Activated CD4-positive, alpha-beta T cell treated with anti-CD3 and anti-CD28 coated beads for 36 hours (primary cell): ENCODE data around the gene MTX1. TPM values are rescaled to one million over a fixed set of nuclear protein-coding genes. Genes with fewer than 3 reads are reported as not detected.

Source experiments
- ATAC-seq: fragments of 200-7000 bp; cut with Tn5 transposase; one replicate; pipeline ENCODE4 v1.10.0; 2021; ENCODE audit warnings: mild to moderate bottlenecking, moderate library complexity
- CTCF ChIA-PET: fragments of 350-600 bp; sonication (Branson Sonifier 250); formaldehyde crosslinking; loops from one replicate; lab custom pipeline; 2021; ENCODE audit warnings: antibody characterized with exemption; lab: Charles Lee
- POLR2A ChIA-PET: fragments of 350-600 bp; sonication (Branson Sonifier 250); formaldehyde crosslinking; loops from one replicate; lab custom pipeline; 2021; ENCODE audit warnings: antibody characterized with exemption, inconsistent platforms; lab: Charles Lee
- DNase-seq: peaks from one replicate; pipeline ENCODE4 v3.0.0-alpha.2; 2020
- H3K27ac Mint-ChIP-seq: one replicate; pipeline ENCODE4 v1.8.0; 2021; ENCODE audit warnings: mixed read lengths
- H3K27me3 Mint-ChIP-seq: one replicate; pipeline ENCODE4 v1.8.0; 2021; ENCODE audit warnings: mixed read lengths
- H3K36me3 Mint-ChIP-seq: one replicate; pipeline ENCODE4 v1.8.0; 2021; ENCODE audit warnings: low read depth, mixed read lengths
- H3K4me1 Mint-ChIP-seq: one replicate; pipeline ENCODE4 v1.8.0; 2021; ENCODE audit warnings: mixed read lengths
- H3K4me3 Mint-ChIP-seq: one replicate; pipeline ENCODE4 v1.8.0; 2021; ENCODE audit warnings: mild to moderate bottlenecking, moderate library complexity, mixed read lengths
- H3K9me3 Mint-ChIP-seq: one replicate; pipeline ENCODE4 v1.8.0; 2021; ENCODE audit warnings: low read depth, mixed read lengths
- intact Hi-C, 2 experiments: fragments of 100-400 bp; cut with DNase I in 1 of 2; cut with micrococcal nuclease in 1 of 2; formaldehyde crosslinking; loops; one replicate each; pipeline versions ENCODE4 v1.14.2 to v1.15.1; 2022 to 2024; cut with DNase I, micrococcal nuclease
- total RNA-seq, 2 experiments: library from RNA; stranded (reverse); gene quantifications; one replicate each; pipeline ENCODE4 v1.2.3, GENCODE V29; 2021

The MTX1 gene
- total RNA-seq, 2 experiments from 2014 or later = 52.8 to 52.9 TPM

DNA sequence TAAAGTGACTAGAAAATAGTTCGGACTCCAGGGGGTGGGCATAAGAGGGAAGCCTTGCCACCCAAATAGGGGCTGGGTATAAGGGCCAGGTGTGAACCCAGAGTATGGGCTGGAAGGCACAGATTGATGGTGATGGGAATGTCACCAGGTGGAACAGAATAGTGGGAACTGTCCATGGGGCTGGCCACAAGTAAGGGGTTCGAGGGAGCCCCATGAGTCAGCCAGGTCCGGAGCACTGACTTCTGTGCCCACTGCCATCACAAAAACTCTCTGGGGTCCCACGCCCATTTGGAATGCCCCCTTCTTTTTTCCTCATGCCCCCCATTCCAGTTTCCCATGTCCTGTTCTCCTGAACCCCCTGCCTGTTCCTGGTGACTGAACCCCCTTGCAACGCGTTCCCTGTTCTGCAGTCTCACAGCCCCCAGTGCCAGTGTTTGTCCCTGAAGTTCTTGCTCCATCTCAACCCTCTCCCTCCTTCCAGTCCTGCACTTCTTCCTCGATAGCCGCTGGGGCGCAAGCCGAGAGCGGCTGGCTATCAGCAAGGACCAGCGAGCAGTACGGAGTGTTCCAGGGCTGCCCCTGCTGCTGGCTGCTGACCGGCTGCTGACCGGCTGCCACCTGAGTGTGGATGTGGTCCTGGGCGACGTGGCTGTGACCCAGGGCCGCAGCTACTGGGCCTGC is 27.0 kb upstream of the MTX1 start:
- H3K36me3 Mint-ChIP-seq = peaks cover 21% of the 10 kb centered on the region
- H3K4me1 Mint-ChIP-seq = peaks cover 6% of the 10 kb centered on the region
- H3K4me3 Mint-ChIP-seq = no peak overlapping the region
- ChIA-PET POLR2A (no interaction called here), CTCF (no interaction called here)
- DNase-seq (no peak), ATAC-seq (no peak)
- no peak overlapping the region for H3K27ac Mint-ChIP-seq
- no peaks in the 10 kb centered on the region for H3K9me3 Mint-ChIP-seq
- no peaks in the 10 kb centered on the region for H3K27me3 Mint-ChIP-seq
- intact Hi-C loops = no loop called here

DNA sequence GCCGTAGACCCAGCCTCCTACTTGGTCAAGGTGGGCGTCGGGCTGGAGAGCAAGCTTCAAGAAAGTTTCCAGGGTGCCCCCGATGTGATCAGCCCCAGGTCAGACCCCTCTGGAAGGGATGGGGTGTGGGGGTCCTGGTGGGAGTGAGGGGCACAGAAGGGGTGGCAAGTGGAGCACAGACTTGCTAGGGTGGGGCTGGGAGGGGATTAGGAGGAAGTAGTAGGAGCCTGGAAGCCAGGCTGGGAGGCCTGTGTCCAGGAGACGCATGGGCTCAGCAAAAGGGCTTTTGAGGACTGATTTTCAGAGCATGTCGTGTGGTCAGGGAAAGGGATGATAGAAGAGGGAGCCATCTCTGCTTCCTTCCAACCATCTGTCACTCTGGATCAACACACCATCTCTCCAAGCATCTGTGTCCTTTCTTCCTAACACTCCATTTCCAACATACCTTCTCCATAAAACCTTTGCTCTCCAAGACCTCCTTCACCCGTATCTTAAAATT is 26.4 kb upstream of the MTX1 start:
- no peak overlapping the region for H3K27ac Mint-ChIP-seq
- ChIA-PET CTCF (no interaction called here), POLR2A (no interaction called here)
- H3K4me3 Mint-ChIP-seq = no peak overlapping the region
- peaks cover under 1% of the 10 kb centered on the region for H3K4me1 Mint-ChIP-seq
- no peak for ATAC-seq
- peaks cover 16% of the 10 kb centered on the region for H3K36me3 Mint-ChIP-seq
- intact Hi-C loops = no loop called here
- H3K9me3 Mint-ChIP-seq = no peaks in the 10 kb centered on the region
- DNase-seq = no peak
- H3K27me3 Mint-ChIP-seq = no peaks in the 10 kb centered on the region

DNA sequence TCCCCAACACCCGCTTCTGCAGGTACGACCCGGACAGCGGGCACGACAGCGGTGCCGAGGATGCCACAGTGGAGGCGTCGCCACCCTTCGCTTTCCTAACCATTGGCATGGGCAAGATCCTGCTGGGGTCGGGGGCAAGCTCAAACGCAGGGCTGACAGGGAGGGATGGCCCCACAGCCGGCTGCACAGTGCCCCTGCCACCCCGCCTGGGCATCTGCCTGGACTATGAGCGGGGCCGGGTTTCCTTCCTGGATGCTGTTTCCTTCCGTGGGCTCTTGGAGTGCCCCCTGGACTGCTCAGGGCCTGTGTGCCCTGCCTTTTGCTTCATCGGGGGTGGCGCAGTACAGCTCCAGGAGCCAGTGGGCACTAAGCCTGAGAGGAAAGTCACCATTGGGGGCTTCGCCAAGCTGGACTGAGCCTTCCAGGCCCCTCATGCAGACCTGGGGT is 24.7 kb upstream of the MTX1 start:
- Mint-ChIP-seq H3K9me3 (no peaks in the 10 kb centered on the region), H3K4me3 (no peak overlapping the region), H3K36me3 (peaks cover 13% of the 10 kb centered on the region), H3K27me3 (no peaks in the 10 kb centered on the region), H3K4me1 (peaks cover 3% of the 10 kb centered on the region), H3K27ac (no peak overlapping the region)
- POLR2A ChIA-PET = interaction anchor here (0.7 kb wide), 1 partner anchor 375 kb away, joined by 3 read pairs; no protein-coding TSS in a partner anchor
- DNase-seq (no peak), ATAC-seq (no peak)
- intact Hi-C loops = no loop called here
- CTCF ChIA-PET = interaction anchor here (0.9 kb wide), 1 partner anchor 11 kb away, joined by 3 read pairs; the partner anchor contains the start of gene KRTCAP2

DNA sequence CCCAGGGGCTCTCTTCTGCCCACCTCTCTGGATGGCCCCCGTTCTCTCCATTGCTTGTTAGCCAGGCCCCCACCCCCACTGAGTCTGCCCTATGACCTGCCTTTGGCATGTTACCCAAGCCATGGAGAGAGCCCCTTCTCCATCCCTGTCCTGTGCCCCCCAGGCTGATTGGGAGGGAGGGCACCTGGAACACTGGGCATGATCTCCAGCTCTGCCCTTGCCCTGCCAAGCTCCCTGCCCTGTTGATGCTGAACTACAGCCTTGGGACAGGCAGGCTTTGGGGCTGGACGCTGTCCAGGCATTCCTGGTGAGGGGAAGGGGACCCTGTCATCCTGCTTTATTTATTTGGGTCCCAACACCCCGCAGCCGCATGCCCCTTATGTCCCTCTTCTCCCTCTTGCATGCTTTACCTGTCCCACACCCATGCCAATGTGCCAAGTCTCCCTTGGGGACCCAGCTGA is 24.1 kb upstream of the MTX1 start:
- no peak overlapping the region for H3K27ac Mint-ChIP-seq
- no peaks in the 10 kb centered on the region for H3K9me3 Mint-ChIP-seq
- POLR2A ChIA-PET = interaction anchor here (0.7 kb wide), 1 partner anchor 375 kb away, joined by 3 read pairs; no protein-coding TSS in a partner anchor
- peaks cover 7% of the 10 kb centered on the region for H3K36me3 Mint-ChIP-seq
- DNase-seq = no peak
- H3K4me3 Mint-ChIP-seq = no peak overlapping the region
- no peak for ATAC-seq
- CTCF ChIA-PET = interaction anchor here (0.9 kb wide), 1 partner anchor 11 kb away, joined by 3 read pairs; the partner anchor contains the start of gene KRTCAP2
- intact Hi-C loops = no loop called here
- peaks cover 3% of the 10 kb centered on the region for H3K4me1 Mint-ChIP-seq
- no peaks in the 10 kb centered on the region for H3K27me3 Mint-ChIP-seq

DNA sequence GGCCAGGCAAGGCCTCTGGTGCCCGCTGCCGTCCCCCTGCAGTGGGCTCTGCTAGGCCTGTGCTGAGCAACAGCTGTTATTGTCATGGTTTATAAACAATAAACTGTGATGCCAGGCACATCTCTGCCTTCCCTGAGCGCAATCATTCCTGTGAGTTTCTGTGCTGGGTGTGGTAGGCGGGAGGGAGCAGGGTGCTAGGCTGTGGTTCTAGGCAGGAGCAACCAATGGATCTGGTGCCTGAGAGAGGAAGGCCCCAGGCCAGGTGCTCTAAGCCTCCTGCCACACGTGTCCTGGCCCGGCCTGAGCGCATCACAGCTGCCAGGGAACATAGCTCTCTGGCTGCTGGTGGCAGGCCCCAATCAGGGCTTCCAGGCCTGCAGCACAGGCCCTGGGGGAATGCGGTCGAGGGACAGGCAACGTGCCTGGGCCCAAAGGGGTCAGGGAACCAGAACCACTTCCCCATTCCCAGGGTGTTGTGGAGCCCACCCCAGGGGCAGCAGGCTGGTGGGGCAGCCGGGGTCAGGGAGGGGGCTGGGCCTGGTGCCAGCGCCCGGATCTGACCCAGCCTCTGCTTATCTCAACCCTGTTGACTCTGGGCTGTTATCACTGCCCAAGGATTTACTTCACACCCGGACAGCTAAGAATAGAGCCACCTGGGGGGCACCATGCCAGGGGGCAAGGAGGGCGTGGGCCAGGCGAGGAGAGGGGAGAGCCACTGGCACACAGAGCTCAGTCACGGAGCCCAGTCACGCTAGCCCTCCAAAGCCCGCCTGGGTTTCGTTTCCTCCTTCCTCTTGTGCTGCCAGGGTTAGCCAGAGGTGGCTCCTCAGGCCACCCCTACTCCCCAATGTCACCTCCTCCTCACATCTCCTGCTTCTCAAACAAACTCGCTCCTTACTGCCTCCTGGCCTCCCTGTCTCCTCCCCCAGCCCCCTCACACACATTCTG is 23.4 kb upstream of the MTX1 start:
- no peak for DNase-seq
- ChIA-PET CTCF (interaction anchor here (0.7 to 1.4 kb wide), 2 partner anchors 9 to 12 kb away, joined by 3 to 7 read pairs; partner anchors contain the start of gene KRTCAP2), POLR2A (no interaction called here)
- H3K27me3 Mint-ChIP-seq = no peaks in the 10 kb centered on the region
- H3K27ac Mint-ChIP-seq = no peak overlapping the region
- no peak for ATAC-seq
- intact Hi-C loops = no loop called here
- peaks cover 3% of the 10 kb centered on the region for H3K36me3 Mint-ChIP-seq
- no peaks in the 10 kb centered on the region for H3K9me3 Mint-ChIP-seq
- no peak overlapping the region for H3K4me3 Mint-ChIP-seq
- H3K4me1 Mint-ChIP-seq = peaks cover 3% of the 10 kb centered on the region

DNA sequence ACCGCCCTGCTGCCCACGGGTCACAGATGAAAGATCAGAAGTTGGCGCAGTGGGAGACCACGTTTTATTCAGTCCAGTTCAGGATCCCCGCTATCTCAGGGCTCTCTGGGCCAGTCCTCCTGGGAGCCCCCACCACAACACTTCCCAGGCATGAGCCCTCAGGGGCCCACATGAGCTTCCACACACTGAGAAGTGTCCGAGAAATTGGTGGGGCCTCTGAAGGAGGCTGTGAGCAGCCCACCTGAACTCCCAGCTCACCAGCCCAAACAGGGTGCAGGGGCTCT is 22.8 kb upstream of the MTX1 start:
- DNase-seq = no peak
- H3K27ac Mint-ChIP-seq = no peak overlapping the region
- H3K27me3 Mint-ChIP-seq = no peaks in the 10 kb centered on the region
- intact Hi-C loops = no loop called here
- ATAC-seq = no peak
- no peak overlapping the region for H3K4me3 Mint-ChIP-seq
- ChIA-PET CTCF (interaction anchor here (1.4 kb wide), 1 partner anchor 8 kb away, joined by 7 read pairs; no protein-coding TSS in a partner anchor), POLR2A (no interaction called here)
- H3K4me1 Mint-ChIP-seq = peaks cover 3% of the 10 kb centered on the region
- H3K36me3 Mint-ChIP-seq = peaks cover 2% of the 10 kb centered on the region
- no peaks in the 10 kb centered on the region for H3K9me3 Mint-ChIP-seq

DNA sequence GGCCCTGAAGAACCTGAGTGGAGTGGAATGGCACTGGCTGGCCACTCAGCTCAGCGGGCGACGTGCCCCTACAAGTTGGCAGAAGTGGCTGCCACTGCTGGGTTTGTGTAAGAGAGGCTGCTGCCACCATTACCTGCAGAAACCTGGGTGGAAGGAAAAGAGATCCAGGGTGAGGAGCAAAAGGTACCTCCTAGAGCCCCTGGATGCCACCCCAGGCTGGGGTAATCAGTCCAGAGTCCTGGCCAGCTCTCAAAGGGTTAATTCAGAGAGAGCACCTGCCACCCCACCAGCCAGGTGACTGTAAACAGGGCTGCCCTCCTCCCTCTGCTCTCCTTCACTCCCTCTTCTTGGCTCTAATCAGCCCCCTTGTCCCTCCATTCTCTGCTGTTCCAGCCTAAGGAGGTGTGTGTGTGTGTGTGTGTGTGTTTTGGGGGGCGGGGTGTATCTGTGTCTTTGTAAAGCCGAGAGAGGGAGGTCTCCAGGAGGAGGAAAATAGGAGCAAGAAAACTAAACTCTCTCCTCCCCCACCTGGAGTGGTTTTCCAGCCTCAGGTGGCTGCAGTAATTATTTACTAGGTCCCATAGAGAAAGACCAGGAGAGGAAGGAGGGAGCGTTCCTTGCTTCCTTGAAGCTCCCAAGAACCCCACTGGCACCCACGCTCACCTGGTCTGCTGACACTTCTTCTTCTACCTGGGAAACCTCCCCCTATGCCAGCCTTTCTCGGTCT is 22.3 kb upstream of the MTX1 start:
- Mint-ChIP-seq H3K36me3 (peaks cover under 1% of the 10 kb centered on the region), H3K27me3 (no peaks in the 10 kb centered on the region), H3K4me1 (peaks cover 3% of the 10 kb centered on the region), H3K4me3 (no peak overlapping the region), H3K9me3 (no peaks in the 10 kb centered on the region), H3K27ac (no peak overlapping the region)
- ChIA-PET CTCF (interaction anchor here (0.8 to 1.4 kb wide), 2 partner anchors 8 to 64 kb away, joined by 4 to 7 read pairs; no protein-coding TSS in a partner anchor), POLR2A (no interaction called here)
- intact Hi-C loops = no loop called here
- DNase-seq = no peak
- ATAC-seq = no peak

DNA sequence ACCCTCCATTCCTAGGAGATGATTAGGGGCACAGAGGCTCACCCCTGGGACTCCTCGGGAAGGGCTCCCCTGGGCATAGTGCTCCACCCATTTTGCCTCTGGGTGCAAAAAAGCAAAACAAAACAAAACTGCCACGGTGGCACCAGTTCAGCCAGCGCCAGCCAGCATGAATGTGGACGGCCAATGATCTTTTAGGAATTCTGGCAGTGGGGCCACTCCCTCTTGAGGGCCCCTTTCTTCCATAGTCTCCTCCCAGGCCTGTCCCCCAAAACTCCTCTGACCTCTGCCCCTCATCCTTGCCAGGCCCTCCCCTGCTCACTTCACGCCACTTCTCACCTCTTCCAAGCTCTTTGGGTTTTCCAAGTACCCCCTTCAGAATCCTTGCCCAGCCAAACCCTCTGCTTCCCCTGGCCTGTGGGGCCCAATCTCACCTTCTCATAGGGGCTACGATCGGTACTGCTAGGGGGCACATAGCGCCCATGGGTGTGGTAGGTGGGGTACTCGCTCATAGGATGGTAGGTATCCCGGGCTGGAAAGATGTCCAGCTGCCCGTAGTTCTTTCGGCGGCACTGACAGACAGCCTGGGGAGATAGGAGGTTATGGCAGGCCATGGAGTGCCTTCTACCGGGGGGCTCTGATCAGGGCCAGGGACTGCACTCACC is 21.6 kb upstream of the MTX1 start:
- no peak for DNase-seq
- ChIA-PET POLR2A (no interaction called here), CTCF (interaction anchor here (0.8 to 0.9 kb wide), 2 partner anchors 14 to 64 kb away, joined by 3 to 4 read pairs; partner anchors contain the start of gene KRTCAP2)
- intact Hi-C loops = no loop called here
- H3K36me3 Mint-ChIP-seq = no peaks in the 10 kb centered on the region
- H3K4me3 Mint-ChIP-seq = no peak overlapping the region
- no peaks in the 10 kb centered on the region for H3K9me3 Mint-ChIP-seq
- H3K27me3 Mint-ChIP-seq = no peaks in the 10 kb centered on the region
- ATAC-seq = no peak
- H3K4me1 Mint-ChIP-seq = peaks cover 4% of the 10 kb centered on the region
- H3K27ac Mint-ChIP-seq = no peak overlapping the region

DNA sequence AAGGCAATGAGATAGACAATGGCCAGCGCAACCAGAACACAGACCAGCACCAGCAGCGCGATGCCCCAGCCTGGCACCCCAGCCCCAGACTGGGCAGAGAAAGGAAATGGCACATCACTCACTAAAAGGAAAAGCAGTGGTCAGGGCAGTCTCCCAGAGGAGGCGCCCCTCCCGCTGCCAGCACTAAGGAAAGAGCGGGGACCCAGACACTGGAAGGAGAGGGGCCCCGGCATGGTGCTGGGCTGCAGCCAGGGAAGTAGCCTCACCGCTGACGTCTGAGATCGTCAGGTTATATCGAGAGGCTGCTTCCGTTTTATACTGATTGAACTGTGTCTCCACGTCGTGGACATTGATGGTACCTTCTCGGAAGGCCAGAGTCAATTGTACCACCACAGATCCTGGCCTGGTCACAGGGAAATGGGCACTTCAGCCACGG is 21.0 kb upstream of the MTX1 start:
- Mint-ChIP-seq H3K36me3 (no peaks in the 10 kb centered on the region), H3K4me1 (peaks cover 9% of the 10 kb centered on the region), H3K9me3 (no peaks in the 10 kb centered on the region), H3K27ac (no peak overlapping the region), H3K4me3 (no peak overlapping the region), H3K27me3 (no peaks in the 10 kb centered on the region)
- DNase-seq (no peak), ATAC-seq (no peak)
- intact Hi-C loops = no loop called here
- CTCF ChIA-PET = interaction anchor here (0.6 to 0.9 kb wide), 2 partner anchors 10 to 14 kb away, joined by 3 read pairs; partner anchors contain the start of gene KRTCAP2
- POLR2A ChIA-PET = interaction anchor here (0.6 kb wide), 1 partner anchor 136 kb away, joined by 3 read pairs; no protein-coding TSS in a partner anchor

DNA sequence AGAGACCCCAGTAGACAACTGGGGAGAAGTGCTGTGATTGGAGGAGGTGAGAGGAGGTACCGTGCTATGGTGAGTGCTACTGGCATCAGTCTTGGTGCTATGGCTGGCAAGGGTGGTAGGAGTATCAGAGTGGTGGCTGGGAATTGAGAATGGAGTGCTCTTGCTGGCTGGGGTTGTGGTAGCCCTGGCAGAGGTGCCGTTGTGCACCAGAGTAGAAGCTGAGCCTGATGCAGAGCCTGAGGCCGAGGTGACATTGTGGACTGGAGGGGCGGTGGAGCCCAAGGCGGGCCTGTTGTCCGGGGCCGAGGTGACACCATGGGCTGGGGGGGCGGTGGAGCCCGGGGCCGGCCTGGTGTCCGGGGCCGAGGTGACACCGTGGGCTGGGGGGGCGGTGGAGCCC is 20.2 kb upstream of the MTX1 start:
- H3K27ac Mint-ChIP-seq = peak overlapping the region; percentile 19
- DNase-seq (no peak), ATAC-seq (no peak)
- no peak overlapping the region for H3K4me3 Mint-ChIP-seq
- H3K36me3 Mint-ChIP-seq = no peaks in the 10 kb centered on the region
- H3K9me3 Mint-ChIP-seq = no peaks in the 10 kb centered on the region
- no peaks in the 10 kb centered on the region for H3K27me3 Mint-ChIP-seq
- ChIA-PET POLR2A (interaction anchor here (0.6 kb wide), 2 partner anchors 135 to 483 kb away, joined by 3 read pairs; no protein-coding TSS in a partner anchor), CTCF (interaction anchor here (0.6 kb wide), 1 partner anchor 9 kb away, joined by 3 read pairs; no protein-coding TSS in a partner anchor)
- intact Hi-C loops = no loop called here
- H3K4me1 Mint-ChIP-seq = peaks cover 16% of the 10 kb centered on the region
